Measurements from ENCODE around the gene SLC27A5. TPM values are rescaled to one million over a fixed set of nuclear protein-coding genes. Genes with fewer than 3 reads are reported as not detected.

SLC27A5 gene, protein sequence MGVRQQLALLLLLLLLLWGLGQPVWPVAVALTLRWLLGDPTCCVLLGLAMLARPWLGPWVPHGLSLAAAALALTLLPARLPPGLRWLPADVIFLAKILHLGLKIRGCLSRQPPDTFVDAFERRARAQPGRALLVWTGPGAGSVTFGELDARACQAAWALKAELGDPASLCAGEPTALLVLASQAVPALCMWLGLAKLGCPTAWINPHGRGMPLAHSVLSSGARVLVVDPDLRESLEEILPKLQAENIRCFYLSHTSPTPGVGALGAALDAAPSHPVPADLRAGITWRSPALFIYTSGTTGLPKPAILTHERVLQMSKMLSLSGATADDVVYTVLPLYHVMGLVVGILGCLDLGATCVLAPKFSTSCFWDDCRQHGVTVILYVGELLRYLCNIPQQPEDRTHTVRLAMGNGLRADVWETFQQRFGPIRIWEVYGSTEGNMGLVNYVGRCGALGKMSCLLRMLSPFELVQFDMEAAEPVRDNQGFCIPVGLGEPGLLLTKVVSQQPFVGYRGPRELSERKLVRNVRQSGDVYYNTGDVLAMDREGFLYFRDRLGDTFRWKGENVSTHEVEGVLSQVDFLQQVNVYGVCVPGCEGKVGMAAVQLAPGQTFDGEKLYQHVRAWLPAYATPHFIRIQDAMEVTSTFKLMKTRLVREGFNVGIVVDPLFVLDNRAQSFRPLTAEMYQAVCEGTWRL
- 10 to 100 TPM in 1 of 7 donors, 1 to 10 TPM in 6; 6.0 to 12.3 (median 7.2) TPM for total RNA-seq
- 10 to 100 TPM; 14.0 to 26.8 (median 14.9) TPM for polyA plus RNA-seq
- long read RNA-seq, donor 1, full-length matches to known transcripts: 3 of 3 reads
- long read RNA-seq, donor 1, partial matches to known transcripts: 0 of 3 reads
- long read RNA-seq, donor 1, other reads (novel, unspliced or antisense): 0 of 3 reads
- long read RNA-seq, donor 2, partial matches to known transcripts: 0 of 4 reads
- long read RNA-seq, donor 2, other reads (novel, unspliced or antisense): 0 of 4 reads

DNA sequence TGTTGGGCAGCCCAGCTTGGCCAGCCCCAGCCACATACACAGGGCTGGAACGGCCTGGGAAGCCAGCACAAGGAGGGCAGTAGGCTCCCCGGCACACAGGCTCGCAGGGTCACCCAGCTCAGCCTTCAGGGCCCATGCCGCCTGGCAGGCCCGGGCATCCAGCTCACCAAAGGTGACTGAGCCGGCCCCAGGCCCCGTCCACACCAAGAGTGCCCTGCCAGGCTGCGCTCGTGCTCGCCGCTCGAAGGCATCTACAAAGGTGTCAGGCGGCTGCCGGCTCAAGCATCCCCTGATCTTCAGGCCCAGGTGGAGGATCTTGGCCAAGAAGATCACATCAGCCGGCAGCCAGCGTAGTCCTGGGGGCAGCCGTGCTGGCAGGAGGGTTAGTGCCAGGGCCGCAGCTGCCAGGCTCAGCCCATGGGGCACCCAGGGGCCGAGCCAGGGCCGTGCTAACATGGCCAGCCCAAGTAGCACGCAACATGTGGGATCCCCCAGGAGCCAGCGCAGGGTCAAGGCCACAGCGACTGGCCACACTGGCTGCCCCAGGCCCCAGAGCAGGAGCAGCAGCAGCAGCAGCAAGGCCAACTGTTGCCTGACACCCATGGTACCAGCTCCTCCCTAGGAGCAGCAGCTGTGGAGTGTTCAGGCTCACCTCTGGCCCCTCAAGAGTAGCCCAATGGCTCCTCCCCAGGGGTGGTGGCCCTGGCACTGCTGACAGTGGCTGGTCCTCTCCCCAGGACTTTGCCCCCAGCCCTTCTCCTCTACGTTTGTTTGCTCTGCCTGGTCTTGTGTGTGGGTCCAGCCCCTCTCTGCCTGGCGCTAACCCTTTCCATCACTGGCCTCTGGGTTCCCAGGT is at the start of gene SLC27A5:
TSS of gene SLC27A5 (minus strand) at position 640 of the 856 bp plus-strand sequence. CDS start at position 603, 37 bp downstream.
- TF ChIP-seq POLR2AphosphoS5 (IDR thresholded peaks at IDR 0.05) (peak in 2 of 3 donors; percentile 20 to 65), POLR2A (IDR thresholded peaks at IDR 0.05) (no peak)
- Histone ChIP-seq H3K36me3 (peaks cover 0 to 24% (median 9%) of the 10 kb centered on the region in 6 donors), H3K9me3 (peaks cover 0 to 23% (median 15%) of the 10 kb centered on the region in 8 donors), H3K27ac (no peak within 1 kb of the TSS), H3K4me1 (peaks cover 9 to 36% (median 29%) of the 10 kb centered on the region in 6 donors), H3K4me3 (no peak within 1 kb of the TSS), H3K27me3 (replicated peaks in 1 of 7) (no peaks in the 10 kb centered on the region)
- intact Hi-C loops (cut with DNase I; ENCODE audit: low total_unique reads): no loop called here
- WGBS, 5 donors: 85 to 92% (median 91%) methylated on average over 14 to 25 of the region's 25 CpGs
- DNase-seq: no peak

DNA sequence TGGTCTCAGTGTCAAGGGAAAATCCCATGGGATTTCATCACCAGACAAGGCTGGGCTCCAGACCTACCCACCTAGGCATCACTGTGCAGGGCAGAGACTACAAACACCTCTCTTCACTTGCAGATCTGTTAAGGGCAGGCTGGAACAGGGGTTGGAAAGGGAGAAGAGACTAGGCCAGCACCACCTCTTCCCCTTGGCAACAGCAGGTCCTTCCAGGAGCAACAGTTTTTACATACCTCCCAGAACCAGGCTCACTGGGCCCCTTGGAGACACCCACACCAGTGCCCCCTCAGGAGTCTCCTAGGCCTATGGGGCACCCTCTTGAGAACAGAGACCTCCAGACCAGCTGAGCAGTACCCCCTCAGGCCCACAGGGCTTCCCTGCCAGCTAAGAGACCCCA is 49.1 kb upstream of the SLC27A5 start:
- Histone ChIP-seq H3K4me1 (peaks cover 43 to 72% (median 57%) of the 10 kb centered on the region in 6 donors), H3K27ac (no peak overlapping the region), H3K27me3 (replicated peaks in 1 of 7) (peaks cover 0 to 27% (median 0%) of the 10 kb centered on the region in 7 donors), H3K9me3 (no peaks in the 10 kb centered on the region), H3K36me3 (peaks cover 0 to 13% (median 11%) of the 10 kb centered on the region in 6 donors), H3K4me3 (no peak overlapping the region)
- intact Hi-C loops (cut with DNase I; ENCODE audit: low total_unique reads): no loop called here
- TF ChIP-seq, protein P1, sequence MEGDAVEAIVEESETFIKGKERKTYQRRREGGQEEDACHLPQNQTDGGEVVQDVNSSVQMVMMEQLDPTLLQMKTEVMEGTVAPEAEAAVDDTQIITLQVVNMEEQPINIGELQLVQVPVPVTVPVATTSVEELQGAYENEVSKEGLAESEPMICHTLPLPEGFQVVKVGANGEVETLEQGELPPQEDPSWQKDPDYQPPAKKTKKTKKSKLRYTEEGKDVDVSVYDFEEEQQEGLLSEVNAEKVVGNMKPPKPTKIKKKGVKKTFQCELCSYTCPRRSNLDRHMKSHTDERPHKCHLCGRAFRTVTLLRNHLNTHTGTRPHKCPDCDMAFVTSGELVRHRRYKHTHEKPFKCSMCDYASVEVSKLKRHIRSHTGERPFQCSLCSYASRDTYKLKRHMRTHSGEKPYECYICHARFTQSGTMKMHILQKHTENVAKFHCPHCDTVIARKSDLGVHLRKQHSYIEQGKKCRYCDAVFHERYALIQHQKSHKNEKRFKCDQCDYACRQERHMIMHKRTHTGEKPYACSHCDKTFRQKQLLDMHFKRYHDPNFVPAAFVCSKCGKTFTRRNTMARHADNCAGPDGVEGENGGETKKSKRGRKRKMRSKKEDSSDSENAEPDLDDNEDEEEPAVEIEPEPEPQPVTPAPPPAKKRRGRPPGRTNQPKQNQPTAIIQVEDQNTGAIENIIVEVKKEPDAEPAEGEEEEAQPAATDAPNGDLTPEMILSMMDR (IDR thresholded peaks at IDR 0.05 in 8 of 11, conservative IDR thresholded peaks at IDR 0.05 in 3 of 11): no peak
- TF ChIP-seq POLR2AphosphoS5 (IDR thresholded peaks at IDR 0.05) (no peak), POLR2A (IDR thresholded peaks at IDR 0.05) (no peak)
- DNase-seq: peak; percentile 71

DNA sequence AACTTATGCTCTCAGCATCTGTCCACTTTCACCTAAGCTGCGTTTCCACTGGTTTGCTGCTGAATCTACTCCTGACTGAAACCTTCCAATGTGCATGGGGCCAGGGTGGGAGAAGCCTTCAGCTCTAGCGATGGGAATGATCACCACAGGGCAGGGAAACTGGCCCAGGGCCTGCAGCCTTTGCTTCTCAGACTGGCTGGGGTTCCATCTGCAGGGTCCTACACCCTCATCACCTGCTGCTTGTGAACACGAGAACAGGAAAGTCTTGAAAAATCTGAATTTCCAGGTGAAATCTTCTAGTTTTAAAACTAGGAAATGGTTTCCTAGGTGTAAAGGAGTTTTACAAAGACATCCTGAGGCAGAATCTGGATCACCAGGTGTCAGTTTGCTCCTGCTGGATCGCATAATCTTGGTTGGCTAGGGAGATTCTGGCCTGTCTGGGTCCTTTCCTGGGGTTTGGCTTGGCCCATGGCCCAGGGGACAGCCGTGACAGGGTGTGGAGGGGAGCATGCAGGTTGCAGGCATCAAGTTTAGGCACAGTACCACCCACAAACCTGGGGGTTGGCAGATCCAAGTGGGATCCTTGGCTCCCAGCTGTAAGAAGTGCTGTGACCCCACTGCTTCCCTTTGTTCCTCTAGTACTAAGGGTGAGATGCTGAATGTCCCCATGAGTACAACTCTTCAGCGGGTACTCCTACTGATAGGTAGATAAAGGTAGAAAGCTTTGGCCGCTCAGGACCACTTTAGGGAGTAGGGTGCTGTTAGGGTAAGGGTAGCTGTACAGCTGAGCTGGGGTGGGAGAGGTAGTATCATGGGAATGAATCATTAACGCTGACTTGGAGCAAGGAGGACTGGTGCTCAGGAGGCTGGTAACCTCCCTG is 48.5 kb upstream of the SLC27A5 start:
- intact Hi-C loops (cut with DNase I; ENCODE audit: low total_unique reads): no loop called here
- 80 to 88% (median 87%) methylated on average over 8 of the region's 8 CpGs for WGBS, 5 donors
- peaks cover 0 to 19% (median 15%) of the 10 kb centered on the region in 6 donors for H3K36me3 ChIP-seq
- peak; percentile 78 for DNase-seq
- peaks cover 49 to 79% (median 63%) of the 10 kb centered on the region in 6 donors for H3K4me1 ChIP-seq
- H3K9me3 ChIP-seq: no peaks in the 10 kb centered on the region
- TF ChIP-seq POLR2AphosphoS5 (IDR thresholded peaks at IDR 0.05): no peak
- TF ChIP-seq POLR2A (IDR thresholded peaks at IDR 0.05): no peak
- TF ChIP-seq, protein P1 (IDR thresholded peaks at IDR 0.05 in 8 of 11, conservative IDR thresholded peaks at IDR 0.05 in 3 of 11): no peak
- peak overlapping the region; percentile 95 to 100 (median 99) for H3K27ac ChIP-seq
- peaks cover 0 to 27% (median 0%) of the 10 kb centered on the region in 7 donors for H3K27me3 ChIP-seq (replicated peaks in 1 of 7)
- H3K4me3 ChIP-seq: peak overlapping the region in 7 of 8 donors; percentile 48 to 90 (median 62)
